SK-N-SH (cell line): ENCODE measurements around the gene ACOT7.

Experiments
- CTCF ChIP-seq: fragments of 200-600 bp; sonication (generic); IDR thresholded peaks from 2 replicates; pipeline ENCODE4 v1.6.1; 2017; ENCODE audit warnings: antibody characterized with exemption, mild to moderate bottlenecking, moderate library complexity
- EP300 ChIP-seq, 2 experiments: IDR thresholded peaks; 2 replicates each; pipeline versions ENCODE4 v1.4.0 to v1.6.1; 2012; ENCODE audit warnings: borderline replicate concordance in 1 of 2, low read depth in 1 of 2, low read length in 1 of 2
- EZH2phosphoT487 ChIP-seq: fragments of 200-600 bp; sonication (generic); IDR thresholded peaks from 2 replicates; pipeline ENCODE4 v1.6.1; 2017; ENCODE audit warnings: low read depth, mixed run types, mild to moderate bottlenecking, antibody characterized with exemption, moderate library complexity, borderline replicate concordance
- GABPA ChIP-seq: IDR thresholded peaks from 2 replicates; pipeline ENCODE4 v1.4.0; 2012; ENCODE audit warnings: low read depth, mild to moderate bottlenecking
- MEF2A ChIP-seq: IDR thresholded peaks from 2 replicates; pipeline ENCODE4 v1.4.0; 2012; ENCODE audit warnings: low read depth, borderline replicate concordance
- POLR2AphosphoS5 ChIP-seq: IDR thresholded peaks from 2 replicates; pipeline ENCODE4 v1.6.1; 2012; ENCODE audit warnings: low read depth, low read length
- RFX5 ChIP-seq: IDR thresholded peaks from 2 replicates; pipeline ENCODE4 v1.6.1; 2012; ENCODE audit warnings: mild to moderate bottlenecking, improper control_type of control experiment, low read length
- SIN3A ChIP-seq: IDR thresholded peaks from 2 replicates; pipeline ENCODE4 v1.6.1; 2012; ENCODE audit warnings: low read depth, mild to moderate bottlenecking, low read length, moderate library complexity, borderline replicate concordance
- SMC3 ChIP-seq: IDR thresholded peaks from 2 replicates; pipeline ENCODE4 v1.6.1; 2012; ENCODE audit warnings: low read depth, low read length, improper control_type of control experiment
- TAF1 ChIP-seq: IDR thresholded peaks from 2 replicates; pipeline ENCODE4 v1.6.1; 2012; ENCODE audit warnings: low read depth, mild to moderate bottlenecking, low read length, moderate library complexity, borderline replicate concordance
- USF1 ChIP-seq: IDR thresholded peaks from 2 replicates; pipeline ENCODE4 v1.4.0; 2012; ENCODE audit warnings: low read depth, borderline replicate concordance
- YY1 ChIP-seq: IDR thresholded peaks from 2 replicates; pipeline ENCODE4 v1.4.0; 2012; ENCODE audit warnings: low read depth, mild to moderate bottlenecking
- TF ChIP-seq, protein P1 (sequence below): fragments of 150-350 bp; IDR thresholded peaks from 2 replicates; pipeline ENCODE4 v1.6.1; 2016; ENCODE audit warnings: mild to moderate bottlenecking, low read depth, low read length
- TF ChIP-seq, protein P2 (sequence below): IDR thresholded peaks from 2 replicates; pipeline ENCODE4 v1.4.0; 2012; ENCODE audit warnings: low read depth

DNA sequence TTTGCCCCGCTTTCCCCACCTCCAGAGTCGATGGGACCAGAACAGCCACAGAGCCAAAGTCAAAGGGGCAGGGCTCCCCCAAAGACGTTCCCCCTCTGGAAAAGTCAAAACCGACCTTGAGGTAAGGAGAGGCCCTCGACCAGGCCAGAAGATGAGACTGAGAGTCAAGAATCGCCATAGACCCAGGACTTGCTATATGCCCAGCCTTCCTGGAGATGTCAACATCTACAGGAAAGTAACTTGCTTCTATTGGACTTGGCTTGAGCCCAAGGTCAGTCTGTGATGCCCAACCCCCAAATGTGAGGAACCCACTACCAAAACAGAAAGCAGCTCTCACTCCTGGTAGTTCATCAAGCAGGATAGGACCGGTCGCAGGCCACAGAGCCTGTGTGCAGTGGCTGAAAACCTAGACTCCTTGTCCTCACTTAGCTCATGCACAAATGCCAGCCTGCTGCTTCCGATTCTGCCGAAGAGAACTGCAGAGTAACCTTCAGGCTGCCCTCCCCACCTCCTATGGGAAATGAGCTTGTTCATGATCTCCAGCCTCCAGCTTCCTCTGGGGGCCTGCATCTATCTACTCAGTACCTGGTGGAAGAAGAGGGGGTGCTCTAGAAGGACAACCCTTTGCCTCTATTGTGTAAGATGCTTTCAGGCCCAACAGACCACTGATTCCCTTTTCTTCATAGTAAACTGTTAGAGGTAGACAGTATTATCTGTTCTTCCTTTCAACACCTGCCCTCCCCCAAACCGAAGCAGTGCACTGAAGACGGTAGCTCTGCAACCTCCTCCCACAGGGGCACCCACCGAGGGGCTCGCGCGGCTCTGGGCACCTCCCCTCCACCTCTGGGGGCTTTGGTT, 1.4 kb downstream of the ACOT7 start:
- TF ChIP-seq CTCF (no peak), EP300 (IDR thresholded peaks at IDR 0.05; ENCODE audit: borderline replicate concordance in 1 of 2, low read depth in 1 of 2, low read length in 1 of 2) (no peak), GABPA (no peak), POLR2AphosphoS5 (no peak), SIN3A (no peak), SMC3 (no peak), RFX5 (no peak), YY1 (no peak), EZH2phosphoT487 (no peak), TAF1 (no peak), MEF2A (no peak), USF1 (no peak)
- TF ChIP-seq, protein P1, sequence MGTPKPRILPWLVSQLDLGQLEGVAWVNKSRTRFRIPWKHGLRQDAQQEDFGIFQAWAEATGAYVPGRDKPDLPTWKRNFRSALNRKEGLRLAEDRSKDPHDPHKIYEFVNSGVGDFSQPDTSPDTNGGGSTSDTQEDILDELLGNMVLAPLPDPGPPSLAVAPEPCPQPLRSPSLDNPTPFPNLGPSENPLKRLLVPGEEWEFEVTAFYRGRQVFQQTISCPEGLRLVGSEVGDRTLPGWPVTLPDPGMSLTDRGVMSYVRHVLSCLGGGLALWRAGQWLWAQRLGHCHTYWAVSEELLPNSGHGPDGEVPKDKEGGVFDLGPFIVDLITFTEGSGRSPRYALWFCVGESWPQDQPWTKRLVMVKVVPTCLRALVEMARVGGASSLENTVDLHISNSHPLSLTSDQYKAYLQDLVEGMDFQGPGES = no peak
- TF ChIP-seq, protein P2, sequence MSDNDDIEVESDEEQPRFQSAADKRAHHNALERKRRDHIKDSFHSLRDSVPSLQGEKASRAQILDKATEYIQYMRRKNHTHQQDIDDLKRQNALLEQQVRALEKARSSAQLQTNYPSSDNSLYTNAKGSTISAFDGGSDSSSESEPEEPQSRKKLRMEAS = no peak
